HepG2 (cell line): ENCODE measurements around the gene PRKAG1. TPM values are rescaled to one million over a fixed set of nuclear protein-coding genes. Genes with fewer than 3 reads are reported as not detected.

Source experiments
- ATAC-seq: fragments of 200-7000 bp; cut with Tn5 transposase; 3 replicates; pipeline ENCODE4 v1.9.1; 2020; ENCODE audit warnings: mild to moderate bottlenecking, moderate library complexity
- BruUV-seq: library from RNA; stranded (reverse); fragments of 400-500 nt; replicated peaks from 2 replicates; lab custom pipeline; 2021; lab: Mats Ljungman, UMichigan
- CTCF ChIA-PET: fragments of 300-600 bp; formaldehyde crosslinking; extraction: SDS; loops from one replicate; lab custom pipeline; 2021; ENCODE audit warnings: low total read pairs, inconsistent platforms, low intra/inter-chr PET ratio; lab: Yijun Ruan, JAX
- POLR2A ChIA-PET: fragments of 350-600 bp; sonication (Branson Sonifier 250); formaldehyde crosslinking; loops from one replicate; lab custom pipeline; 2020; ENCODE audit warnings: antibody characterized with exemption, inconsistent platforms; lab: Yijun Ruan, JAX
- DNase-seq: peaks from one replicate; pipeline ENCODE4 v3.0.0-alpha.2; 2015; ENCODE audit warnings: low spot score
- FAIRE-seq: peaks from 3 replicates; lab custom pipeline; 2011; peaks lifted over from hg19 to GRCh38; lab: Jason Lieb, UNC
- H2AFZ ChIP-seq: one replicate; pipeline ENCODE4 v1.6.1; 2011; ENCODE audit warnings: low read length, inconsistent platforms
- H3K27ac ChIP-seq: fragments of 300-600 bp; 3 replicates; pipeline ENCODE4 v1.8.0; 2011; ENCODE audit warnings: mixed run types, mild to moderate bottlenecking, mixed read lengths, low read length, inconsistent platforms; ENCODE audit not compliant: insufficient read depth; ENCODE audit errors: extremely low read length
- H3K27me3 ChIP-seq, 2 experiments: fragments of 200-600 bp in 1 of 2; 2 replicates in 1 of 2; 3 replicates in 1 of 2; pipeline versions ENCODE4 v1.6.0 to v1.8.0; 2011; ENCODE audit warnings: low read length in 2 of 2, mild to moderate bottlenecking in 2 of 2, moderate library complexity in 2 of 2, inconsistent platforms in 1 of 2; ENCODE audit not compliant: insufficient read depth in 2 of 2, control insufficient read depth in 1 of 2
- H3K36me3 ChIP-seq, 2 experiments: fragments of 200-600 bp in 1 of 2; replicated peaks in 1 of 2; 2 replicates in 1 of 2; 3 replicates in 1 of 2; pipeline versions ENCODE4 v1.5.1 to v1.8.0; 2011; ENCODE audit warnings: low read length in 2 of 2, inconsistent platforms in 1 of 2; ENCODE audit not compliant: insufficient read depth in 2 of 2, control insufficient read depth in 1 of 2
- H3K4me1 ChIP-seq: 2 replicates; pipeline ENCODE4 v1.5.1; 2012; ENCODE audit warnings: low read length, inconsistent platforms; ENCODE audit not compliant: insufficient read depth
- H3K4me2 ChIP-seq: 2 replicates; pipeline ENCODE4 v1.6.0; 2011; ENCODE audit warnings: low read depth, low read length, inconsistent platforms
- H3K4me3 ChIP-seq, 3 experiments: fragments of 200-600 bp in 1 of 3; sonication (generic), shearing (Covaris generic) in 1 of 3; replicated peaks in 1 of 3; 2 replicates each; pipeline ENCODE4 v1.5.1; 2011 to 2016; ENCODE audit warnings: low read length in 3 of 3, inconsistent platforms in 2 of 3, low read depth in 2 of 3, mild to moderate bottlenecking in 2 of 3, control low read depth in 1 of 3, mixed read lengths in 1 of 3; ENCODE audit not compliant: insufficient read depth in 1 of 3
- H3K79me2 ChIP-seq: one replicate; pipeline ENCODE4 v1.6.1; 2011; ENCODE audit warnings: low read length, inconsistent platforms; ENCODE audit not compliant: insufficient read depth
- H3K9ac ChIP-seq: 2 replicates; pipeline ENCODE4 v1.6.0; 2011; ENCODE audit warnings: mild to moderate bottlenecking, low read depth, low read length, inconsistent platforms; ENCODE audit not compliant: insufficient read depth
- H3K9me3 ChIP-seq: 2 replicates; pipeline ENCODE4 v1.5.1; 2012; ENCODE audit warnings: mild to moderate bottlenecking, low read length
- H4K20me1 ChIP-seq: 2 replicates; pipeline ENCODE4 v1.6.0; 2011; ENCODE audit warnings: inconsistent platforms, mild to moderate bottlenecking, low read length, moderate library complexity; ENCODE audit not compliant: insufficient read depth
- KDM1A ChIP-seq: IDR thresholded peaks from 2 replicates; pipeline ENCODE4 v1.6.1; 2016; ENCODE audit warnings: missing compliant biosample characterization
- NFRKB ChIP-seq: fragments of 450-650 bp; IDR thresholded peaks from 2 replicates; pipeline ENCODE4 v1.6.1; 2017
- THAP9 ChIP-seq: sonication (generic); formaldehyde crosslinking; IDR thresholded peaks from 2 replicates; pipeline ENCODE4; 2020; ENCODE audit warnings: missing genetic modification reagents, mild to moderate bottlenecking, borderline replicate concordance
- ZMAT3 ChIP-seq: sonication (generic); formaldehyde crosslinking; conservative IDR thresholded peaks from 2 replicates; pipeline ENCODE4 v1.7.0; 2021; ENCODE audit warnings: missing genetic modification reagents
- ZNF788 ChIP-seq: sonication (generic); formaldehyde crosslinking; IDR thresholded peaks from 2 replicates; pipeline ENCODE4 v1.5.0; 2020; ENCODE audit warnings: mild to moderate bottlenecking, missing genetic modification reagents, borderline replicate concordance
- WGBS: methylation state at CpG from one replicate; pipeline ENCODE4 v1.1.6; 2017; ENCODE audit warnings: low lambda C conversion rate; 5-methylcytosine and 5-hydroxymethylcytosine counted together
- in situ Hi-C: cut with HindIII; loops from 2 replicates; pipeline ENCODE4 v1.10.0; 2017; ENCODE audit warnings: low pct_unique_long_range_greater_than_20kb; ENCODE audit not compliant: extremely low pct_ligation_motif_present
- intact Hi-C: fragments of 100-400 bp; cut with micrococcal nuclease; formaldehyde crosslinking; loops from one replicate; pipeline ENCODE4 v1.10.0; 2022; ENCODE audit not compliant: unreplicated experiment
- polyA plus RNA-seq, 8 experiments: library from polyadenylated mRNA; depleted of rRNA in 3 of 8; stranded (reverse) in 7 of 8; unstranded in 1 of 8; fragments of >200 nt; fragmentation: Illumina TruSeq in 4 of 8; extraction: Trizol in 4 of 8; gene quantifications; 2 replicates each; pipeline versions ENCODE4 v1.2.1 to v1.2.3, GENCODE V29; 2011 to 2016; ENCODE audit warnings: low read depth in 4 of 8, missing spikeins in 1 of 8, mixed read lengths in 1 of 8; ENCODE audit not compliant: insufficient read depth in 1 of 8
- total RNA-seq, 5 experiments: library from RNA; depleted of rRNA; stranded (reverse); fragments of >200 nt; fragmentation: Illumina TruSeq; extraction: Trizol; gene quantifications; 2 replicates each; pipeline ENCODE4 v1.2.3, GENCODE V29; 2016; ENCODE audit warnings: low read depth in 1 of 5

The PRKAG1 gene
- total and polyA plus RNA-seq, 2 of the 13 experiments (the other 11 are each of a cell fraction or from before 2014, with no cell fraction given) = 26.1 to 32.8 TPM

DNA sequence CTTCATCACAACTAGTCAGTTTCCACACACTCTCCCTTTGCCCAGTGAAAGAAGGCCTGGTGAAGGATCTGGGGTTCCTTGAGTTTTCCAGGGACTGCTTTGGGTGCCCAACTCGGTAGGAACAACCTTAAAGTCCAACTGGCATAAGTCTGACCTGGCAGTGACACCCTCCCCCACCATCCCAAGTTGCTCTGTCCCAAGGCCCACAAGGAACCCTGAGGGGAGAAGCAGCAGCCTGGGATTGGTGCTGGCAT is 40.4 kb upstream of the PRKAG1 start (continued):
- no peak for TF ChIP-seq KDM1A
- TF ChIP-seq THAP9 (CRISPR knock-in tag) = no peak
- TF ChIP-seq, all 625 proteins: peak for 0

- no peak for DNase-seq
- intact Hi-C loops = no loop called here
- TF ChIP-seq NFRKB (no peak), ZMAT3 (CRISPR knock-in tag) (0 out of 2 replicates have a peak, but pooled peaks have one; percentile 25), ZNF788 (0 out of 2 replicates have a peak, but pooled peaks have one; percentile 12)
- TF ChIP-seq, all 625 proteins: peak for 2
- H3K79me2 ChIP-seq = peaks cover 60% of the 10 kb centered on the region
- H3K27ac ChIP-seq = peak overlapping the region; percentile 94
- peak overlapping the region; percentile 95 to 100 (median 98) for H3K4me3 ChIP-seq
- no peak overlapping the region for H2AFZ ChIP-seq
- H3K36me3 ChIP-seq = peaks cover 12 to 24% of the 10 kb centered on the region in 2 experiments
- no TSS peak for BruUV-seq
- H3K4me1 ChIP-seq = peaks cover 50% of the 10 kb centered on the region
- ChIA-PET CTCF (no interaction called here), POLR2A (interaction anchor here (0.7 to 1.7 kb wide), 4 partner anchors 11 to 206 kb away, joined by 3 to 6 read pairs (median 4); partner anchors contain the start of genes RHEBL1, TUBA1B and TUBA1C)
- FAIRE-seq (no peak), ATAC-seq (no peak)
- H3K4me2 ChIP-seq = peak overlapping the region; percentile 98
- no peaks in the 10 kb centered on the region for H3K9me3 ChIP-seq
- WGBS = 0% methylated on average over 1 of the region's 5 CpGs
- H4K20me1 ChIP-seq = peaks cover 56% of the 10 kb centered on the region
- in situ Hi-C loops = no loop called here
- H3K9ac ChIP-seq = peak overlapping the region; percentile 98
- no peaks in the 10 kb centered on the region; a peak in 1 of 5 replicates for H3K27me3 ChIP-seq
These were observed 39.9 kb upstream of the PRKAG1 start for GRCh38 chr12:49058366-49059044.
